Upper lobe of left lung (tissue), 4 donors: Measurements from ENCODE around the gene C4orf50.

Source experiments
- CTCF ChIP-seq, 6 experiments: fragments of 450-650 bp in 4 of 6; fragments of 200-600 bp in 2 of 6; sonication (generic) in 2 of 6; IDR thresholded peaks; one replicate each; pipeline ENCODE4 v1.5.1; 2016 to 2019; ENCODE audit warnings: antibody characterized with exemption in 6 of 6
- EP300 ChIP-seq, 4 donors: sonication (generic); formaldehyde crosslinking; IDR thresholded peaks; one replicate each; pipeline ENCODE4 v1.5.1; 2017; ENCODE audit warnings: antibody characterized with exemption in 4 of 4, control low read depth in 2 of 4
- POLR2A ChIP-seq, 4 donors: fragments of 450-650 bp; IDR thresholded peaks; one replicate each; pipeline ENCODE4 v1.5.1; 2016 to 2017; ENCODE audit warnings: antibody characterized with exemption in 4 of 4, mild to moderate bottlenecking in 2 of 4
- POLR2AphosphoS5 ChIP-seq, 2 donors: sonication (generic); formaldehyde crosslinking; IDR thresholded peaks; one replicate each; pipeline ENCODE4 v1.5.1; 2017; ENCODE audit warnings: antibody characterized with exemption in 2 of 2

DNA sequence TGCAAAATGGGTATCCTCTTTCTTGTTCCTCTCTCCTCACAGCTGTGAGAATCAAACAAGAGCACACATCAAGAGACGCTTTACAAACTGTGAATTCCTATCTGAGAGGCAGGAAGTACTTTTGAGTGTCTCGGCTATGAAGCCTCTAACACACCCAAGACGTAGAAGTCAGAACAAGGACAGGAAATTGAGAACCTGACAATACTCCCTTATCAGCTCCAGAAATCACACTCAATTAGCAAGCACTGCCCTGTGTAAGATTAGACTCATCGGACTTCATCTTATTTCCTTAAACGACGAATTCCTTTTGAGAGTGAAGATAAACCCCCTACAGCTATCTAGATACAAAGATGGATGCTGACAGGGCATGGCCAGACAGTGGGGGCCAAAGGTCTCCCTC, 74.7 kb downstream of the C4orf50 start:
- TF ChIP-seq POLR2A (IDR thresholded peaks at IDR 0.05) (no peak), CTCF (IDR thresholded peaks at IDR 0.05) (no peak), POLR2AphosphoS5 (IDR thresholded peaks at IDR 0.05) (no peak), EP300 (IDR thresholded peaks at IDR 0.05) (no peak)
